Brain pericyte (primary cell): Measurements from ENCODE around the gene RUNX3.

ENCODE experiments used
- DNase-seq: peaks from one replicate; pipeline ENCODE4 v3.0.0-alpha.2; 2012; ENCODE audit warnings: low read depth, low spot score

Gene RUNX3

GRCh38 chr1:24865587-24865986, 64.5 kb downstream of the RUNX3 start:
- DNase-seq, result no peak

GRCh38 chr1:24865168-24865567, 64.9 kb downstream of the RUNX3 start:
- DNase-seq, result no peak

GRCh38 chr1:24864370-24864777, 65.7 kb downstream of the RUNX3 start:
- no peak for DNase-seq

GRCh38 chr1:24862775-24863483, 67.1 kb downstream of the RUNX3 start:
- no peak for DNase-seq

DNA sequence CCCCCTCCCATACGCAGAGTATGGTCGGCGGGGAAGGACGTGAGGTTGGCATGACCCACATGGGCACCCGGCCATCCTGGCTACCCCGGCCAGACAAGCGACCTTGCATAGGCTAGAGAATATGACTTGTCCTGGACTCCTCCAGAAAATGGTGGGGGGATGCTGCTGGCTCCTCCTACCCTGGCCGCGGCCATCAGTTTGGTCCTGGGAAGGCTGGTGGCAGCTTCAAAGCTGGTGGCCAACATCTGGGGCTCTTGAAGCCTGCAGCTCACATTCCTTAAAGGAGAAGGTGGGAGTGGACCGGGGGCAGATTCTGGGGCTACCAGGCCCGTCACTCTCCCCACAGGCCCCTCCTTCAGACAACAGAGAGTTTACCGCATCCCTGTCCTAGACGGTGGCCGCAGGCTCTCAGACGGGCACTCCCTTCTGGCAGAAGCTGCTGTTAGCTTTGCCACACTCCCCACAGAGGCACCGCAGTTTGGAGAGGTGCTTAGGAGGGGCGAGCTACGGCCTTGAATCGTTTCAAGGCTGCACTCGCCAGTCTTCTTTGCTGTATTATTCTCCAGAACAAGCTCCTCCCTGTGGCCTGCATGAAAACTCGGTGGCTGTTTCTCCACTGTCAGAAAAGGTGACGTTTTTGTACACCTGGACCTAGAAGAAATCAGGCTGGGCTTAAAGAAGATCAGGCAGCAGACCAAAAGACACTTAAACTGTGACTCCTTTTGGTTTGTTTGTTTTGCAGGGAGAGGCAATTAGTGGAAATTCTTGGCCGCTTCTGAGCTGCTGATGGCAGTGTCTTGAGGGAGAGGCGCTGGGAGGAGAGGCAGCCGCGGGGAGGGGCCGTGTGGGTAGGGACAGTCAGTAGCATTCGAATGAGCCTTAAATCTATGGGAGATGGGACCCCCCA, 68.0 kb downstream of the RUNX3 start:
- no peak for DNase-seq

- DNase-seq, result no peak
Measured at GRCh38 chr1:24860841-24861240, 69.2 kb downstream of the RUNX3 start.

- no peak for DNase-seq
Measured at GRCh38 chr1:24859063-24860010, 70.7 kb downstream of the RUNX3 start.

DNA sequence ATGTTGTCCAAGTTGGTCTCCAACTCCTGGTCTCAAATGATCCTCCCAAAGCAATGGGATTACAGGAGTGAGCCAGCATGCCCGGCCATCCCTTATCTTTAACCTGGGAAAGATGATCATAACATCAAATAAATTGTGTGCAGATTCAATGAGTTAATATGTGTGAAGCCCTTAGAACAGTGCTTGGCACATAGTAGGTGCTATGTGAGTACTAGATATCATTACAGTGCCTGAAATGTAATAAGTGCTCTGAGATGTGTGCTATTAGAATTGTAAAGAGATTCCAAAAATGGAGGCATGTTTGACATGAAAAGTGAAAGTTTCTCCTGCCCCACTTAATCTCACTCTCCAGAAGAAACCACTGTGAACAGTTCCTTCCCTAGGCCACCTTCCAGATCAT, 71.8 kb downstream of the RUNX3 start:
- DNase-seq, result no peak

GRCh38 chr1:24857507-24858133, 72.5 kb downstream of the RUNX3 start:
- DNase-seq, result no peak

- DNase-seq, result no peak
Measured at GRCh38 chr1:24856787-24857506, 73.1 kb downstream of the RUNX3 start.

DNA sequence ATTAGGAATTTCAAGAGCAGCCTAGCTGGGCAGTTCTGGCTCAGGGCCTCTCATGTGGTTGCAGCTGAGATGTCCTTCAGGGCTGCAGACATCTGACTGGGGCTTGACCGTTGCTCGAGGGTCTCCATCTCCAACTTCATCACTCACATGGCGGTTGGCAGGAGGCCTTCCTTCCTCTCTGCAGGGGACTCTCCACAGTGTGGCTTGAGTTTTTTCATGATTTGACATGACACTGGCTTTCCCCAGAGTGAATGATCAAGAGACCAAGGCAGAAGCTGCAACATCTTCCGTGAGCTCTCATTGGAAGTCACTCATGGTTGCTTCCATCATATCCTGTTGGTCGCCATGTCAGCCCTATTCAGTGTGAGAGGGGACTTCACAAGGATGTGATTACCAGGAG, 74.6 kb downstream of the RUNX3 start:
- DNase-seq, result no peak

GRCh38 chr1:24853649-24854048, 76.4 kb downstream of the RUNX3 start:
- DNase-seq, result no peak

DNA sequence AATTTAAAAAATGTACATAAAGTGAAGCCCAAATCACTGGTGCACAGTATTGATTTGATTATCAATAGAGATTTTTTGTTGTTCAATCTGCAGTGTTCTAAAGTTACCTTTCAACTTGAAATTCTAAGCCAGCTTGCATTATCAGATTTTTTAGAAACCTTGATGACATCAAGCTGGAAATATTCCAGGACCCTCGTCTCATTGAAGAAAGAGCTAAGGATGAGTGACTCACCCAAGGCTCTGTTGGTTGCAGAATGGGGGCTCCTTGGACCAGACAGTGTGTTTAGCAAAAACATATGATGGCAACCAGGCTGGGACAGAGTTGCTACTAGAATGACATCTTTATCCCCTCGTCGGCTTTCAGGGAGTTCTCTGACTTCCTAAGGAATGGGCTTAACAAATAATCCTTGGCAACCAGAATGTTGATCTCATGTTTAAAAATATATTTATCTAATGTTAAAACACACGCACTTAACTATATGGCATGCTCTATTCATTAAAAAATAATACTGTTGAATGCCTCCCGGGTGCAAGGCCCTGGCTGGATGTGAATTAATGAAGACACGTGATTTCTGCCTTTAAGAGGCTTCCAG, 79.7 kb downstream of the RUNX3 start:
- DNase-seq, result no peak

GRCh38 chr1:24849672-24850295, 80.3 kb downstream of the RUNX3 start:
- DNase-seq, result no peak
